ENCODE measurements around the gene TRAPPC6A.

GRCh38 chr19:45217193-45217956, 39.3 kb upstream of the TRAPPC6A start:
- TF ChIP-seq POLR2A (IDR thresholded peaks at IDR 0.05; ENCODE audit: low read depth, low read length) (no peak), POLR2AphosphoS5 (IDR thresholded peaks at IDR 0.05; ENCODE audit: low read depth, low read length) (no peak), TAF1 (IDR thresholded peaks at IDR 0.05; ENCODE audit: borderline replicate concordance, low read depth, low read length) (no peak)

Data from GM12892 (cell line).